Suprapubic skin (tissue), 4 donors: Measurements from ENCODE around the gene CFAP46.

Experiments used
- CTCF ChIP-seq, 2 donors: fragments of 200-600 bp in 1 of 2; fragments of 450-650 bp in 1 of 2; sonication (generic) in 1 of 2; IDR thresholded peaks; one replicate each; pipeline ENCODE4 v1.5.1; 2016 to 2019; ENCODE audit warnings: antibody characterized with exemption in 2 of 2, mild to moderate bottlenecking in 1 of 2, moderate library complexity in 1 of 2
- EP300 ChIP-seq: sonication (generic); formaldehyde crosslinking; IDR thresholded peaks from one replicate; pipeline ENCODE4 v1.6.1; 2017; ENCODE audit warnings: antibody characterized with exemption
- POLR2A ChIP-seq, 2 donors: fragments of 450-650 bp; IDR thresholded peaks; one replicate each; pipeline ENCODE4 v1.6.1; 2017; ENCODE audit warnings: antibody characterized with exemption in 2 of 2, mild to moderate bottlenecking in 2 of 2, moderate library complexity in 2 of 2
- POLR2AphosphoS5 ChIP-seq, 3 donors: sonication (generic); formaldehyde crosslinking; IDR thresholded peaks; one replicate each; pipeline ENCODE4 v1.6.1; 2017; ENCODE audit warnings: antibody characterized with exemption in 3 of 3

- TF ChIP-seq CTCF (IDR thresholded peaks at IDR 0.05) (no peak), POLR2A (IDR thresholded peaks at IDR 0.05) (no peak), POLR2AphosphoS5 (IDR thresholded peaks at IDR 0.05) (no peak), EP300 (no peak)
Observed at GRCh38 chr10:132933308-132934042, 8.9 kb downstream of the CFAP46 start.
